ENCODE data around the gene GHRL. TPM values are rescaled to one million over a fixed set of nuclear protein-coding genes. Genes with fewer than 3 reads are reported as not detected.

The GHRL gene
- total RNA-seq, 2 donors from 2014 or later: 0.54 to 3.0 TPM

DNA sequence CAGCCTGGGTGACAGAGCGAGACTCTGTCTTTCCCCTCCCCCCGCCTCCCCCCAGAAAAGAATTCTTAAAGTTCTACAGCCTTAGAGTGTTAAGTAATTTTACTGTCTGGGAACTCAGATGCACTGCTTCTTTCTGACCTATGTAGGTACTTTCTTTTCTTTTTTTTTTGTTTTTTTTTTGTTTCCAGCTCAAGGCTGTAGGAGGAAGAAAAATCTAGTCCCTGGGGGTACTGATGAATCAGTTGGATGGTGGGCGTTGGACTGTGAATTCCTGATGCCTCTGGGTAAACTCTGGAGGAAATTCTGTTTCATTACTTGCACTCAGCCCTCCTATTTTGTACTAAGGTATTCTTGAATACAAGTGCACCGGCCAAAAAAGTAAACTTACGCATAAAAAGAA lies 10.8 kb downstream of the GHRL start:
- H3K27me3 ChIP-seq (replicated peaks; ENCODE audit: insufficient read depth): no peaks in the 10 kb centered on the region
- TF ChIP-seq, protein P1, sequence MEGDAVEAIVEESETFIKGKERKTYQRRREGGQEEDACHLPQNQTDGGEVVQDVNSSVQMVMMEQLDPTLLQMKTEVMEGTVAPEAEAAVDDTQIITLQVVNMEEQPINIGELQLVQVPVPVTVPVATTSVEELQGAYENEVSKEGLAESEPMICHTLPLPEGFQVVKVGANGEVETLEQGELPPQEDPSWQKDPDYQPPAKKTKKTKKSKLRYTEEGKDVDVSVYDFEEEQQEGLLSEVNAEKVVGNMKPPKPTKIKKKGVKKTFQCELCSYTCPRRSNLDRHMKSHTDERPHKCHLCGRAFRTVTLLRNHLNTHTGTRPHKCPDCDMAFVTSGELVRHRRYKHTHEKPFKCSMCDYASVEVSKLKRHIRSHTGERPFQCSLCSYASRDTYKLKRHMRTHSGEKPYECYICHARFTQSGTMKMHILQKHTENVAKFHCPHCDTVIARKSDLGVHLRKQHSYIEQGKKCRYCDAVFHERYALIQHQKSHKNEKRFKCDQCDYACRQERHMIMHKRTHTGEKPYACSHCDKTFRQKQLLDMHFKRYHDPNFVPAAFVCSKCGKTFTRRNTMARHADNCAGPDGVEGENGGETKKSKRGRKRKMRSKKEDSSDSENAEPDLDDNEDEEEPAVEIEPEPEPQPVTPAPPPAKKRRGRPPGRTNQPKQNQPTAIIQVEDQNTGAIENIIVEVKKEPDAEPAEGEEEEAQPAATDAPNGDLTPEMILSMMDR (IDR thresholded peaks at IDR 0.05): no peak
- no peak overlapping the region for H3K27ac ChIP-seq
- peaks cover 43% of the 10 kb centered on the region for H3K36me3 ChIP-seq
- no peak overlapping the region for H3K4me3 ChIP-seq
- no peaks in the 10 kb centered on the region for H3K9me3 ChIP-seq
- no peak for DNase-seq (ENCODE audit: low spot score)
- no peak for ATAC-seq (ENCODE audit: insufficient number of reproducible peaks, low FRiP score, low read depth)
- no peaks in the 10 kb centered on the region for H3K4me1 ChIP-seq (ENCODE audit: control insufficient read depth in 1 of 2, low read depth in 2 of 2)

DNA sequence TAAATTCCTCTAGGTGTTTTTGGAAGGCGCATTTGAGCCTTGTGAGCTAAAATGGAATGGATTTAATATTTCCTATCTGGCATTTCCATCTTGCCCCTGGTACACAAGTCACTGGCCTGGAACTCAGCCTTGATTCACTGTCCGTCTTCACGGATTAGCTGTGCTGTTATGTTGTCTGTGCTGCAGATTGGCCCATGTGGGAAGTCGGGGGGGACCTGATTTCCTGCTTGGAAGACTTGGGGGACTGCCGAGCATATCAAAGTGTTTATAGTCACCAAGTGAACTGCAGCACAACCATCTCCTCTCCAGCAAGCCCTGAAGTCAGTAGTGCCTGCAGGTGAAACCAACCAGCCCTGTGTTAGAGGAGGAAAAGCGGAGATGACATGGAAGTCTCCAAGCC lies 12.2 kb downstream of the GHRL start:
- Histone ChIP-seq H3K4me3 (no peak overlapping the region), H3K27me3 (replicated peaks; ENCODE audit: insufficient read depth) (no peaks in the 10 kb centered on the region), H3K4me1 (ENCODE audit: control insufficient read depth in 1 of 2, low read depth in 2 of 2) (no peaks in the 10 kb centered on the region), H3K9me3 (no peaks in the 10 kb centered on the region), H3K36me3 (peaks cover 48% of the 10 kb centered on the region), H3K27ac (no peak overlapping the region)
- ATAC-seq (ENCODE audit: insufficient number of reproducible peaks, low FRiP score, low read depth) (no peak), DNase-seq (ENCODE audit: low spot score) (no peak)
- TF ChIP-seq, protein P1 (IDR thresholded peaks at IDR 0.05): no peak

DNA sequence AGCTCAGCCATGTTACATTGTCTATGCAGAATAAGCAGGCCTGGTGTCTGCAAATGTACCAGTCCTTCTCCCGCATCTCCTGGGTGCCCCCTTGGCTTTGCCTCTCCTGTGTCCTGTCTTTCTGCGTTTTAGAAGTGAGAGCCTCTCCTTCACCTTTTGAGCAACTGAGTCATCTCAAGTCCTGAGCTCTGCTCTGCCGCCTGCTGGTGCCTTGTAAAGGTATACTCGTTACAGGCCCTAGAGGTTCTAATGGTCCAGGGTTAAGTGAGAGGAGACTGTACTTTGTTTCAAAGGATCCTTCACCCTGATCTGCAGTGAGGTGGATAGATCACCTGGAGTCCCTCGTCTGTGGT lies 12.6 kb downstream of the GHRL start:
- Histone ChIP-seq H3K36me3 (peaks cover 48% of the 10 kb centered on the region), H3K27ac (no peak overlapping the region), H3K27me3 (replicated peaks; ENCODE audit: insufficient read depth) (no peaks in the 10 kb centered on the region), H3K4me1 (ENCODE audit: control insufficient read depth in 1 of 2, low read depth in 2 of 2) (no peaks in the 10 kb centered on the region), H3K4me3 (no peak overlapping the region), H3K9me3 (no peaks in the 10 kb centered on the region)
- ATAC-seq (ENCODE audit: insufficient number of reproducible peaks, low FRiP score, low read depth): no peak
- TF ChIP-seq, protein P1 (IDR thresholded peaks at IDR 0.05): no peak
- DNase-seq (ENCODE audit: low spot score): no peak

DNA sequence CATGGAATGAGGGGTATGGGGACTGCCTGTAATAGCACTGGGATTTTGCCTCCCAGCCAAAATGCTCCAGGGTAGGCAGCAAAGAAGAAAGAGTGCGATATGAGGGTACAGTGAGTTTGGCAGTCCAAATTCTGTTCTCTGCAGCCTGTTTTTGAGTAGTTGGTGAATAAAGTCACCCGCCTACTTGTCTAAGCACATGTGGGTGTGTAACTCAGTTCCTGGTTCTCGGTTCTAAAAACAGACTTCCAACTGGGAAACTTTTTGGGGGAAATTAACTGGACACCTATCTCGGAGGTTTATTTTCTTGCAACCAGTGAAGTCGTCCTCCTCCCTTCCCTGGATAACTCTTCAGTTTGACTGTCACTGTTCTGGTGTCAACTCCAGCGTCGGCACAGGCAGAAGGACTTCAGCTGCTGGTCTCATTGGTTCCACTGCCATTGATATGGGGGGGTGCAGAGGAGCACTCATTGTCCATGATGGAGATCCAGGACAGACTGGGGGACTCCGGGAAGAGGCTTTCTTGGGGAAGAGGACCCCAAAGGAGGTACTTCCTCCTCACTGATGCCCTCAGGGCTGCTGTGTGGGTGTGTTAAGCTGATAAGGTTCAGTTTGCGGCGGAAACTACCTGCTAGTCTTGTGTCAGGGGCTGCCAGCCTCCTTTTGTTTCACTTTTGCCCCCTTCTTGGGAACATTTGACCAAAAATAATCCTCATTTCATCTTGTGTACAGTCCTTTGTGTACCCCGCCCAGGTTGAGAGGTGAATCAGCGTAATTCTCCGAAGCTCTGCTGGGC lies 13.2 kb downstream of the GHRL start:
- no peaks in the 10 kb centered on the region for H3K9me3 ChIP-seq
- H3K4me3 ChIP-seq: no peak overlapping the region
- no peaks in the 10 kb centered on the region for H3K27me3 ChIP-seq (replicated peaks; ENCODE audit: insufficient read depth)
- TF ChIP-seq, protein P1 (IDR thresholded peaks at IDR 0.05): no peak
- ATAC-seq (ENCODE audit: insufficient number of reproducible peaks, low FRiP score, low read depth) (no peak), DNase-seq (ENCODE audit: low spot score) (no peak)
- peaks cover 48% of the 10 kb centered on the region for H3K36me3 ChIP-seq
- H3K4me1 ChIP-seq (ENCODE audit: control insufficient read depth in 1 of 2, low read depth in 2 of 2): peaks cover 0 to under 1% of the 10 kb centered on the region in 2 donors
- no peak overlapping the region for H3K27ac ChIP-seq

DNA sequence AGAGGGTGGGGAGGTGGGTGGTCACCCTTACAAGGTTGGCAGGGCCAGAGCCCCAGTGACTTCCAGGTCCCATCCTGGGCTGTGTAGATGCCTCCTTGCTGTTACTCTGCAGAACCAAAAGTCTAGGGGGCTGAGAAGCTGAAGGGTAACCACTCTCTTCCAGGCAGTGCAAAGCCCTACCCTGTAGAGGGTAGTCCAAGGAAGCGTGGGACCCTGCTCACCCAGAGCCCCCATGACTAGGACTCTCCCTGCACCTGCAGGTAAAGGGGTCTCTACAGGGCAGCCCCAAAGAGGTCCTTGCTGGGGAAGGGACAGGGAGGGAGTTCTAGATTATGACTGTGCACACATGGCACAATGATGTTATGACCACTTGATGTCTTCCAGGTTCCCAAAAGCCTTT lies 14.2 kb downstream of the GHRL start:
- DNase-seq (ENCODE audit: low spot score) (no peak), ATAC-seq (ENCODE audit: insufficient number of reproducible peaks, low FRiP score, low read depth) (no peak)
- Histone ChIP-seq H3K4me1 (ENCODE audit: control insufficient read depth in 1 of 2, low read depth in 2 of 2) (peaks cover 6 to 12% of the 10 kb centered on the region in 2 donors), H3K36me3 (peaks cover 47% of the 10 kb centered on the region), H3K27ac (no peak overlapping the region), H3K9me3 (no peaks in the 10 kb centered on the region), H3K4me3 (no peak overlapping the region), H3K27me3 (replicated peaks; ENCODE audit: insufficient read depth) (no peaks in the 10 kb centered on the region)
- TF ChIP-seq, protein P1 (IDR thresholded peaks at IDR 0.05): no peak
